Measurements from ENCODE around the gene ZCWPW2. TPM values are rescaled to one million over a fixed set of nuclear protein-coding genes. Genes with fewer than 3 reads are reported as not detected.

The ZCWPW2 gene
- total RNA-seq, 2 experiments from 2014 or later: 0.25 to 0.48 TPM

DNA sequence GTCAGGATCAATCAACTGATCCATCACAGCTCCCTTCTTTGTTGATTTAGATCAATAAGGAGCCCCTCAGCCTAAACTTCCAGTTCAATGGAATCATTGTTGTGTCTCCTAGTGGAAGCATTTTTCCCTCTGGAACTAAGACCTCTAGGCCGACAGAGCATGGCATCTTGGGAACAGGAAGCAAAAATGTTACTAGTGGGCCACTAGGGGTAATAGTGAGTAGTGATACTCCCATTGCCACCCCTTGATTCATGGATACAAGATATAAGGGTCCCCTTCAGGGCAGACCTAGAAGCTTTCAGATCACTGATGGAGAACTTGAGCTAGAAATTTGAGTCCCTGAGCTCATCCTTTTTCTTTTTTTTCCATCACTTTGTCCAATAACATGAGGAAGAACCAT, 40.5 kb downstream of the ZCWPW2 start:
- no peak for DNase-seq
- POLR2A ChIA-PET: no interaction called here
- H3K9me3 Mint-ChIP-seq: peaks cover 4% of the 10 kb centered on the region
- no peak overlapping the region for H3K27ac Mint-ChIP-seq
- H3K36me3 Mint-ChIP-seq (ENCODE audit: low read depth): no peaks in the 10 kb centered on the region
- no peaks in the 10 kb centered on the region for H3K4me1 Mint-ChIP-seq
- no peak overlapping the region for H3K4me3 Mint-ChIP-seq
- no peaks in the 10 kb centered on the region for H3K27me3 Mint-ChIP-seq
- CTCF ChIA-PET: no interaction called here

DNA sequence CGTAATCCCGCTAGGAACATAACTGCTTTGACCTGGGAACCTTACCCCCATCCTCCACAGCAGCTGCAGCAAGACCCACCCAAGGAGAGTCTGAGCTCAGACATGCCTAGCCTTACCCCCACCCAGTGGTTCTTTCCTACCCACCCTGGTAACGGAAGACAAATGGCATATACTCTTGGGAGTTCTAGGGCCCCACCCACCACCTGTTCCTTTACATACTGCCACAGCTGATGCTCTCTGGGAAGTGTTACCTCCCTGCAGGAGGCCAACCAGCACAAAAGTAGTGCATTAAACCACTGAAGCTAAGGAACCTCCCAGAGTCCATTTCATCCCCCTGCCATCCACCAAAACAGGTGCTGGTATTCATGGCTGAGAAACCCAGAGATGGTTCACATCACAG, 50.7 kb downstream of the ZCWPW2 start:
- Mint-ChIP-seq H3K4me3 (no peak overlapping the region), H3K27me3 (no peaks in the 10 kb centered on the region), H3K36me3 (ENCODE audit: low read depth) (no peaks in the 10 kb centered on the region), H3K9me3 (peaks cover 20% of the 10 kb centered on the region), H3K4me1 (no peaks in the 10 kb centered on the region), H3K27ac (no peak overlapping the region)
- POLR2A ChIA-PET: no interaction called here
- DNase-seq: no peak
- CTCF ChIA-PET: no interaction called here

DNA sequence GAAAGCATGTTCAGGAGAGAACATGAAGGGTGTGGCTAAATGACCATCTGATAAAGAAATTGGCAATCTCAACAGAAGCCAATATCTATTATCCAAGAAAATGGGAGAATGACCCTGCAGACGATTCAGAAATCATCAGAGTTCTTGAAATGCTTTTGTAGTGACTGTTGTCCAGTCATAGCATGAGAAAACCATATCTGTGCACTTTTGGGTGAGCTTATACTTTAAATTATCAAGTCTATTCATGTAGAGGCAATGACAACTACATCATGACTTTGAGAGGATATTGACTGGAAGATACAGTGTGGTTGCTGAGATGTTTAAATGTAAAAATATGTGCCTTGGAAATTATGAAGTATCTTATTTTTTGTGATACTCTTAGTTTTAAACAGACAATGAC, 57.7 kb downstream of the ZCWPW2 start:
- no peak for DNase-seq
- H3K36me3 Mint-ChIP-seq (ENCODE audit: low read depth): no peaks in the 10 kb centered on the region
- ChIA-PET CTCF (no interaction called here), POLR2A (no interaction called here)
- peaks cover 15% of the 10 kb centered on the region for H3K9me3 Mint-ChIP-seq
- H3K27ac Mint-ChIP-seq: no peak overlapping the region
- H3K4me1 Mint-ChIP-seq: no peaks in the 10 kb centered on the region
- H3K4me3 Mint-ChIP-seq: no peak overlapping the region
- no peaks in the 10 kb centered on the region for H3K27me3 Mint-ChIP-seq

DNA sequence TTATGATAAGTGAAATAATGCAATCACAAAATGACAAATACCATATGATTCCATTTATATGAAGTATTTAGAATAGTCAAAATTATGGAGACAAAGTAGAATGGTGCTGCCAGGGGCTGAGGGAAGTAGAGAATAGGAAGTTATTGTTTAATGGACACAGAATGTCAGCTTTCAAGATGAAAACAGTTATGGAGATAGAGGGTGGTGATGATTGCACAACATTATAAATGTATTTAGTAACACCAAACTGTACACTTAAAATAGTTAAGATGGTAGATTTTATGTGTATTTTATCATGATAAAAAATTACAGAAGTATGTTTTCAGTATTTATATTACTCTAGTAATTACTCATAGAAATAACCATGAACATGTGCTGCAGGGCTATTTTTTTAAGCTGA, 100.9 kb downstream of the ZCWPW2 start:
- no peaks in the 10 kb centered on the region for H3K36me3 Mint-ChIP-seq (ENCODE audit: low read depth)
- H3K27ac Mint-ChIP-seq: no peak overlapping the region
- POLR2A ChIA-PET: no interaction called here
- H3K4me3 Mint-ChIP-seq: no peak overlapping the region
- H3K4me1 Mint-ChIP-seq: no peaks in the 10 kb centered on the region
- CTCF ChIA-PET: no interaction called here
- H3K9me3 Mint-ChIP-seq: peaks cover 1% of the 10 kb centered on the region
- DNase-seq: no peak
- no peaks in the 10 kb centered on the region for H3K27me3 Mint-ChIP-seq

DNA sequence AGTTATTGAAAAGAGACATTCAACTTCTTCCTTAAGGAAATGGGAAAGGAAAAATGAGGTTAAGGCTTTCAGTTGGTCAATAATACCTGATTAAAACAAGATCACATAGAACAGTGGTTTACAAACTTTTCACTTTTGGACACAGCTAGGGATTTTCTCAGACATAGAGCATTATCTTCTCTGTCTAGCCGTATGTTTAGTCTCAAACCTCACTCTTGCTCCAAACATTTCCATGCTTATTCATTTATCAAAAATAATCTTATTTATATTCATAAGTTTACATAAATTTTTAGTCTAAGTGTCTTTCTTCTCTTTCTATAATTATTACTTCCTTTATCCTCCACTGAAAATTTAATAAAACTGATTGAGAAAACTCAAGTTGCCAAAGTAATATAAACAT, 114.3 kb downstream of the ZCWPW2 start:
- Mint-ChIP-seq H3K4me3 (no peak overlapping the region), H3K27me3 (no peaks in the 10 kb centered on the region)
- POLR2A ChIA-PET: no interaction called here

DNA sequence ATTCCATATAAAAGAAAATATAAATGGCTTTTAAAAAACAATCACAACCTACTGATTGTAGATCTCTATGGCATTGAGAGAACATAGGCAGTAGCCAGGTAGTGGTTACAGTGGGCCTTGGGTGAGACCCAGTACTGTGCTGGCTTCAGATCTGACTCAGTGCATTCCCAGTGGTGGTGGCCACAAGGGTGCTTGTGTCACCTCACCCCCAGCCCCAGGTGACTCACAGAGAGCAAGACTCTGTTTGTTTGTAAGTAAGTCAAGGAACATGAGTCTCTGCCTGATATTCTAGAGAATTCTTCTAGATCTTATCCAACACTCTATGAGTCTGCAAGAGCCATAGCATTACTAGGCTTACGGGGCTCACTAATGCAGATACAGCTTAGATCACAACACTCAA, 118.9 kb downstream of the ZCWPW2 start:
- H3K9me3 Mint-ChIP-seq: peaks cover 2% of the 10 kb centered on the region
- ChIA-PET CTCF (no interaction called here), POLR2A (no interaction called here)
- no peak overlapping the region for H3K27ac Mint-ChIP-seq
- no peaks in the 10 kb centered on the region for H3K27me3 Mint-ChIP-seq
- no peak overlapping the region for H3K4me3 Mint-ChIP-seq
- no peaks in the 10 kb centered on the region for H3K4me1 Mint-ChIP-seq
- DNase-seq: no peak
- H3K36me3 Mint-ChIP-seq (ENCODE audit: low read depth): no peaks in the 10 kb centered on the region

More for the DNA sequence above, 114.3 kb downstream of the ZCWPW2 start:
- Mint-ChIP-seq H3K9me3 (peaks cover 2% of the 10 kb centered on the region), H3K36me3 (ENCODE audit: low read depth) (no peaks in the 10 kb centered on the region), H3K4me1 (no peaks in the 10 kb centered on the region), H3K27ac (no peak overlapping the region)
- no peak for DNase-seq
- CTCF ChIA-PET: interaction anchor here (1.7 kb wide), 1 partner anchor 18 kb away, joined by 3 read pairs; no protein-coding TSS in a partner anchor

DNA sequence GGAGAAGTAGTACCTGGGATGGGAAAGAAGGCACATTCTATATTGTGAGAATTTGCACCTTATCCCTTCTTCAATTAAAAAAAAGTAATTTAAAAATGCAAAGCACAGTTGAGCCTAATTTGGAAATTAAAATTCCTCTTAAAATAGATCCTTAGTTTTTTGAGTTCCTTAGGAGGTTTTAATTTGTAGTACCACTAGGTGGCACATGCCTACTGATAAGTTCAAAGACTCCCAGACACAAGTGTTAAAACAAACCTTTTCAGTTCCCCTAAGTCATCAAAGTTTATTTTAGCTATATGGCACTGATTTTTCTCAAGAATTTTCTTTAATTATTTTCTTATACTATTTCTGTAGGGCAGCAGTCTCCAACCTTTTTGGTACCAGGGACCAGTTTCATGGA, 127.7 kb downstream of the ZCWPW2 start:
- H3K36me3 Mint-ChIP-seq (ENCODE audit: low read depth): no peaks in the 10 kb centered on the region
- POLR2A ChIA-PET: no interaction called here
- no peak for DNase-seq
- no peak overlapping the region for H3K4me3 Mint-ChIP-seq
- H3K9me3 Mint-ChIP-seq: no peaks in the 10 kb centered on the region
- H3K4me1 Mint-ChIP-seq: no peaks in the 10 kb centered on the region
- CTCF ChIA-PET: no interaction called here
- no peak overlapping the region for H3K27ac Mint-ChIP-seq
- H3K27me3 Mint-ChIP-seq: no peaks in the 10 kb centered on the region

DNA sequence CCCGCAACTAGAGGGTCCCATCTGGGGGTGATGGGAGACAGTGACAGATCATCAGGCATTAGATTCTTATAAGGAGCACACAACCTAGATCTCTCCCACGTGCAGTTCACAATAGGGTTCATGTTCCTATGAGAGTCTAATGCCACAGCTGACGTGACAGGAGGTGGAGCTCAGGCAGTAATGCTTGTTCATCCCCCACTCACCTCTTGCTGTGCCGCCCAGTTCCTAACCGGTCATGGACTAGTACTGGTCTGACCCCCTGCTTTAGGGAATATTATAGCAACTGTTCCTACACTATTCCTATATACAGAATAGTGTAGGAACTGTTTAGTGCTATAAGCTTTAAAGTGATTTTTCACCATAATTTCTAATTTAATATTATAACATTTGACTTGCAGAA, 128.2 kb downstream of the ZCWPW2 start:
- Mint-ChIP-seq H3K27ac (no peak overlapping the region), H3K4me1 (no peaks in the 10 kb centered on the region), H3K9me3 (no peaks in the 10 kb centered on the region), H3K4me3 (no peak overlapping the region), H3K27me3 (no peaks in the 10 kb centered on the region), H3K36me3 (ENCODE audit: low read depth) (no peaks in the 10 kb centered on the region)
- POLR2A ChIA-PET: no interaction called here
- CTCF ChIA-PET: no interaction called here
- DNase-seq: no peak

DNA sequence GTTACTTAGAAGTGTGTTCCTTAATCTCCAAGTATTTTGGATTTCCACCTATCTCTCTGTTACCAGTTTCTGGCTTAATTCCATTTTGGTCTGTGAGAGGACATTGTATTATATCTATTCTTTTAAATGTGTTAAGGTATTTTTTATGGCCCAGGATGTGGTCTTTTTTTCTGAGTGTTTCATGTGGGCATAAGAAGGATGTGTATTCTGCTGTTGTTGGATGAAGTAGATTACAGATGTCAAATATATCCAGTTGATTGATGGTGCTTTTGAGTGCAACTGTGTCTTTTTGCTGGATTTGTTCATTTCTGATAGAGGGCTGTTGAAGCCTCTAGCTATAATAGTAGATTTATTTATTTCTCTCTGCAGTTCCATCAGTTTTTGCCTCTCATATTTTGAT, 136.6 kb downstream of the ZCWPW2 start:
- POLR2A ChIA-PET: no interaction called here
- Mint-ChIP-seq H3K4me1 (no peaks in the 10 kb centered on the region), H3K36me3 (ENCODE audit: low read depth) (no peaks in the 10 kb centered on the region), H3K9me3 (peaks cover 2% of the 10 kb centered on the region), H3K27ac (no peak overlapping the region), H3K27me3 (no peaks in the 10 kb centered on the region), H3K4me3 (no peak overlapping the region)
- no peak for DNase-seq
- CTCF ChIA-PET: no interaction called here

DNA sequence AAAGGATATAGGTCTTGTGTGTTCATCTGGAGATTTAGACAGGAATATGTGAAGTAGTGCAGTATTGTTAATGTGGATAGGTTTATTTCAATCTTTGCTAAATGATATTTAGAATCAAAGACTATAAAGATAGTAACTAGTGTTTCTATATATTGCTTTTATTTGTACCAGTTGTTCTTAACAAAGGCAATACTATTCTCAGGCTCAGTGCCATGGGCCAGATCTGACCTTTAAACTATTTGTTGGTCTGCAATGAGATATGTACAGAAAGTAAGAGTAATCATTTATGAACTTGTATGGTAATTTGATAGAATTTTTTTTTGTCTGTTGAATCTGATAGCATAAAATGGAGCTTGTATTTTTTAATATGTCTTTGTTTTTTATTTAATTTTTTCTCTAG, 146.8 kb downstream of the ZCWPW2 start:
- DNase-seq: no peak
- Mint-ChIP-seq H3K4me1 (no peaks in the 10 kb centered on the region), H3K9me3 (no peaks in the 10 kb centered on the region), H3K27ac (no peak overlapping the region), H3K36me3 (ENCODE audit: low read depth) (no peaks in the 10 kb centered on the region), H3K4me3 (no peak overlapping the region), H3K27me3 (no peaks in the 10 kb centered on the region)
- ChIA-PET CTCF (no interaction called here), POLR2A (no interaction called here)

DNA sequence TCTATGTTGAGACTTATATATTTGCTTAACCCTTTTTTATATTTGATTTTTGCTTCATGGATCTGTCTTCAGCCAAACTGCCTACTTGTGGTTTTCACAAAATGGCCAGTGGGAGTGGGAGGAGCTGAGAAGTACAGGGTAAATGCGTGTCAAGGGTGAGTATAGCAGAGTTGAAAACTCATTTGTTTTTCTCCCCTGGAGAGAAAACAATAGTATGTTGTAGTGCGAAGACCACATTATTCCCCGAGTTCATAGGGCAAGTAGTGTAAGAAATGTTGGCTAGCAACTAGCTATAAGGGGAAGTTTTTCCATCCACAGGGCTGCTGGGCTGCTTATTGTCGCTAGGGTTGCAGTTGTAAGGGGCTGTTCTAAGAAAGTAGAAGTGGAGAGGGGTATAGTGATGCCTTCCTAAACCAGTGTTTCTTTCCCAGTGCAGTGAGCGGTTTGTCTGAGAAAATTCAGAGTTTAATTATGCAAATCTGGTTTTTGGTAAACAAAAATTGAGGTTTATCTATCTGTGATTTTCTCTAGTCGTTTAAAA, 153.9 kb downstream of the ZCWPW2 start:
- CTCF ChIA-PET: no interaction called here
- H3K4me1 Mint-ChIP-seq: no peaks in the 10 kb centered on the region
- POLR2A ChIA-PET: no interaction called here
- H3K36me3 Mint-ChIP-seq (ENCODE audit: low read depth): no peaks in the 10 kb centered on the region
- no peaks in the 10 kb centered on the region for H3K9me3 Mint-ChIP-seq
- DNase-seq: no peak
- no peak overlapping the region for H3K27ac Mint-ChIP-seq
- H3K4me3 Mint-ChIP-seq: no peak overlapping the region
- no peaks in the 10 kb centered on the region for H3K27me3 Mint-ChIP-seq

DNA sequence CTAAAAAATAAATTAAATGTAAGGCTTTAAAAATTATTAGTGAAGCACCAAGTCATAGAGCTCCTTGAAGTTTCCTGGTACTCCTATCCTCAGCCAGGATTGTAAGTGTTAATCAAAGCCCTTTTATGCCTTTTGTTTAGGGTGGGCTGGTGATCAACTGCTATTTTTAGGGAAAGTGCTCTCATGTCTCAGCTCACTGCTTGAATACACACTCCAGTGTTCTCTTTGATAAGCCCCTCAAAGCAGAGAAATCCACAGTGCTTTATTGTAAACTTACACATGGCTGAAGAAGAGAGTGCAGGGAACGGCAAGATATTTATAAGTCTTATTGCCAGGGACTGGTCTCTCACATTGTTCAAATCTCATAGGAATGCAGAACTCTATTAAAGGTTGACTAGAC, 156.5 kb downstream of the ZCWPW2 start:
- Mint-ChIP-seq H3K27me3 (no peaks in the 10 kb centered on the region), H3K9me3 (no peaks in the 10 kb centered on the region), H3K4me1 (no peaks in the 10 kb centered on the region), H3K4me3 (no peak overlapping the region), H3K27ac (no peak overlapping the region), H3K36me3 (ENCODE audit: low read depth) (no peaks in the 10 kb centered on the region)
- CTCF ChIA-PET: no interaction called here
- no peak for DNase-seq
- POLR2A ChIA-PET: no interaction called here

DNA sequence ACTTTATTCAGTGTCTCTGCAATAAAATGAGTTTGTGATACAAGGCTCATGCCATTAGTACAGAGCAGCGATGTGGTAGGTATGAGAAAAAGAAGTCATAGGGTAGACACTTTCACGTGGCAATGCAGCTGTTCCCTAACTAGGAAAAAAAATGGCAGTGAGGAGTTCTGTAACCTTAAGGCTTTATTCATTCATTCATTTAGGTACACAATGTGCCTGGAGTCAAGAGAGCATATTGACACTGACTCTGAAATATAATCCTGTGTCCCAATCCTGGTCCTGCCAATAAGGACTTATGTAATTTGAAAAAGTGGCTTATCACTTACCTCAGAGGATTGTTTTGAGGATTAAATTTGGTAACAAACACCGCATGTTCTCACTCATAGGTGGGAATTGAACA, 173.1 kb downstream of the ZCWPW2 start:
- Mint-ChIP-seq H3K27me3 (no peaks in the 10 kb centered on the region), H3K4me1 (no peaks in the 10 kb centered on the region), H3K4me3 (no peak overlapping the region), H3K27ac (no peak overlapping the region), H3K36me3 (ENCODE audit: low read depth) (no peaks in the 10 kb centered on the region), H3K9me3 (no peaks in the 10 kb centered on the region)
- CTCF ChIA-PET: no interaction called here
- DNase-seq: no peak
- POLR2A ChIA-PET: no interaction called here

DNA sequence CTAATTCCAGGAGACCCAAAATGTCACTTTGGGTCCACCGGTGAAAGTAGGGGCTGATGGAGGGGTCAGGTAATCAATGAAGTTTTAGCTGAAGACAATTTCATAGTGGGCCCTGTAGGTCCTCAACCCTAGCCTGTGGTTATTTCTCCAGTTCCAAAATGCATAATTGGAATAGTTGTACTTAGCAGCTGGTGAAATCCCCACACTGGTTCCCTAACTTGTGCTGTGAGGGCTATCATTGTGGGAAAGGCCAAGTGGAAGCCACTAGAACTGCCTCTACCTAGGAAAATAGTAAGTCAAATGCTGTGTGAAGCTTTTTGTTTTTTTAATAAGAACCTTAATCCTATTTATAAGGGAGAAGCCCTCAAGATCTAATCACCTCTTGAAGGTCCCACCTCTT, 193.8 kb downstream of the ZCWPW2 start:
- H3K4me3 Mint-ChIP-seq: no peak overlapping the region
- peaks cover 8% of the 10 kb centered on the region for H3K9me3 Mint-ChIP-seq
- no peaks in the 10 kb centered on the region for H3K4me1 Mint-ChIP-seq
- H3K27me3 Mint-ChIP-seq: no peaks in the 10 kb centered on the region
- DNase-seq: no peak
- no peaks in the 10 kb centered on the region for H3K36me3 Mint-ChIP-seq (ENCODE audit: low read depth)
- H3K27ac Mint-ChIP-seq: no peak overlapping the region
- ChIA-PET POLR2A (no interaction called here), CTCF (no interaction called here)

DNA sequence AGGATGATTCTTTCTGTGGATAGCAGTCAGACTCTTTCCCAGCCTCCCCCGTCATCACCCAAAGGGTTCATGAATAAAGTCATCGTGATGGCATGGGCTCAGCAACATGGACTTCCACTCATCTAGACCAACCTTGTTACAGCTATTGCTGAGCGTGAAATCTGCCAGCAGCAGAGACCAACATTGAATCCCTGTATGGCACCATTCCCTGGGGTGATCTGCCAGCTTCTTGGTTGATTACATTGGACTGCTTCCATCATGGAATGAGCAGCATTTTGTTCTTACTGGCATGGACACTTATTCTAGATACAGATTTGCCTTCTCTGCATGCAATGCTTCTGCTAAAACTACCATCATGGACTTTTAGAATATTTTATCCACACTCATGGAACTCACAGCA, 195.7 kb downstream of the ZCWPW2 start:
- Mint-ChIP-seq H3K36me3 (ENCODE audit: low read depth) (no peaks in the 10 kb centered on the region), H3K4me3 (no peak overlapping the region), H3K4me1 (no peaks in the 10 kb centered on the region), H3K27me3 (no peaks in the 10 kb centered on the region), H3K9me3 (peaks cover 8% of the 10 kb centered on the region), H3K27ac (no peak overlapping the region)
- no peak for DNase-seq
- POLR2A ChIA-PET: no interaction called here
- CTCF ChIA-PET: no interaction called here
